WERI-Rb-1 (cell line): ENCODE data around the gene LPP.
A peak's percentile ranks its signal among the peaks of the same experiment; 100 is the strongest.

ENCODE experiments used
- DNase-seq: peaks from one replicate; pipeline ENCODE4 v3.0.0-alpha.2; 2020
- H3K27ac ChIP-seq: fragments of 250-450 bp; sonication (Bioruptor Pico); 2 replicates; pipeline ENCODE4 v1.5.1; 2020; ENCODE audit warnings: mild to moderate bottlenecking, moderate library complexity
- H3K27me3 ChIP-seq: fragments of 250-450 bp; sonication (Bioruptor Pico); 2 replicates; pipeline ENCODE4 v1.5.1; 2021; ENCODE audit warnings: mild to moderate bottlenecking, low read depth, moderate library complexity; ENCODE audit not compliant: insufficient read depth, severe bottlenecking
- H3K36me3 ChIP-seq: fragments of 250-450 bp; sonication (Bioruptor Pico); 2 replicates; pipeline ENCODE4 v1.5.1; 2020; ENCODE audit warnings: mild to moderate bottlenecking, moderate library complexity
- H3K4me3 ChIP-seq: 2 replicates; pipeline ENCODE4 v1.5.1; 2011; ENCODE audit warnings: low read depth, mild to moderate bottlenecking, control low read depth, low read length
- H3K9me3 ChIP-seq: fragments of 250-450 bp; sonication (Bioruptor Pico); 2 replicates; pipeline ENCODE4 v1.5.1; 2021; ENCODE audit warnings: mild to moderate bottlenecking, moderate library complexity; ENCODE audit not compliant: severe bottlenecking
- TF ChIP-seq, protein P1 (sequence below): IDR thresholded peaks from 2 replicates; pipeline ENCODE4 v1.5.1; 2011; ENCODE audit warnings: low read depth, mild to moderate bottlenecking, control low read depth, inconsistent platforms, low read length

Gene LPP

DNA sequence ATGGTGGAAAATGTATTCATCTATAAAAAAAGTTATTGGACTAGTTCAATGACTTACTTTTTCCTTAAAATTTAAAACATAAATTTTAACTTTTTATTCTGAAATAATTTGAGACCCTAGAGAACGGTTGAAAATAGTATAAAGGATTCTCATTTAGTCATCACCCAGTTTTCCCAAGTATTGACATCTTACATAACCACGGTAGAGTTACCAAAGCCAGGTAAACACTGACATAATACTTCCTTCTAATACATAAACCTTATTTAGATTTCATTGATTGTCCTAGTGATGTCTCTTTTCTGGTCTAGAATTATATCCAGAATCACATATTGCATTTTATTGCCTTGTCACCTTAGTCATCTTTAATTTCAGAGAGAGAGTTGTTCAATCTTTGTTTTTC lies 319.1 kb downstream of the LPP start:
- Histone ChIP-seq H3K27me3 (no peaks in the 10 kb centered on the region), H3K4me3 (no peak overlapping the region), H3K27ac (no peak overlapping the region)

DNA sequence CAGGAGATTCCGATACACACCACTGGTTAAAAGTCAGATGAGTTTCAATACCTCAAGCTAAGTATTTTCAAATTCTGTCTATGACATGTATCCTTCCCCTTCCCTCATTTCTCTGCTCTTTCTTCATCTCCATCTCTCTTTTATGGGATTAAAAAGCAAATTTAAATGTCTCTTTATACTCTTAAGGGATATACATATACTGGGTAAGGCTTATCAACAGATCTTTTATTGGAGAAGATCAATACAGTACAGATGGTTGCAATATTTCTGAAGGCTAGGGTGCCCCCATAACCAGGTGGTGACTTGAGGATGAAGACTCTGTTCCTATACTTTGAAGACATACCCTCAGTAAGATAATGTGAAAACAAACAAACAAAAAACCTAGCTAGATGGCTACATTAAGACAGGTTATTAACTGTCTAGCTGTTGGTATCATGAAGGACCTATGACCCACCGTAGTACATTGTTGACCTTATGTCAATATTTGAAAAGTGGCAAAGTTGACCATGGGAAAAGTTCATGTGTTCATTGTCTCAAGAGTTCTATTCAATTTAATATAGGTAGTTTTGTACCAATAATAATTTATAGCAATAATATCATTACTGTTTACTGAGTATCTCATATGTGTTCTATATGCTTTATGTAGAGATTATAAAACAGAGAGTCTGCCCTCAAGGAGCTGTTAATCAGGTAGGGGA lies 319.8 kb downstream of the LPP start:
- DNase-seq = no peak
- H3K27me3 ChIP-seq = no peaks in the 10 kb centered on the region
- no peaks in the 10 kb centered on the region for H3K9me3 ChIP-seq
- H3K36me3 ChIP-seq = no peaks in the 10 kb centered on the region
- H3K27ac ChIP-seq = no peak overlapping the region
- TF ChIP-seq, protein P1, sequence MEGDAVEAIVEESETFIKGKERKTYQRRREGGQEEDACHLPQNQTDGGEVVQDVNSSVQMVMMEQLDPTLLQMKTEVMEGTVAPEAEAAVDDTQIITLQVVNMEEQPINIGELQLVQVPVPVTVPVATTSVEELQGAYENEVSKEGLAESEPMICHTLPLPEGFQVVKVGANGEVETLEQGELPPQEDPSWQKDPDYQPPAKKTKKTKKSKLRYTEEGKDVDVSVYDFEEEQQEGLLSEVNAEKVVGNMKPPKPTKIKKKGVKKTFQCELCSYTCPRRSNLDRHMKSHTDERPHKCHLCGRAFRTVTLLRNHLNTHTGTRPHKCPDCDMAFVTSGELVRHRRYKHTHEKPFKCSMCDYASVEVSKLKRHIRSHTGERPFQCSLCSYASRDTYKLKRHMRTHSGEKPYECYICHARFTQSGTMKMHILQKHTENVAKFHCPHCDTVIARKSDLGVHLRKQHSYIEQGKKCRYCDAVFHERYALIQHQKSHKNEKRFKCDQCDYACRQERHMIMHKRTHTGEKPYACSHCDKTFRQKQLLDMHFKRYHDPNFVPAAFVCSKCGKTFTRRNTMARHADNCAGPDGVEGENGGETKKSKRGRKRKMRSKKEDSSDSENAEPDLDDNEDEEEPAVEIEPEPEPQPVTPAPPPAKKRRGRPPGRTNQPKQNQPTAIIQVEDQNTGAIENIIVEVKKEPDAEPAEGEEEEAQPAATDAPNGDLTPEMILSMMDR = no peak
- no peak overlapping the region for H3K4me3 ChIP-seq

More for the DNA sequence above, 319.1 kb downstream of the LPP start:
- DNase-seq = no peak
- Histone ChIP-seq H3K36me3 (no peaks in the 10 kb centered on the region), H3K9me3 (no peaks in the 10 kb centered on the region)
- TF ChIP-seq, protein P1 = no peak

DNA sequence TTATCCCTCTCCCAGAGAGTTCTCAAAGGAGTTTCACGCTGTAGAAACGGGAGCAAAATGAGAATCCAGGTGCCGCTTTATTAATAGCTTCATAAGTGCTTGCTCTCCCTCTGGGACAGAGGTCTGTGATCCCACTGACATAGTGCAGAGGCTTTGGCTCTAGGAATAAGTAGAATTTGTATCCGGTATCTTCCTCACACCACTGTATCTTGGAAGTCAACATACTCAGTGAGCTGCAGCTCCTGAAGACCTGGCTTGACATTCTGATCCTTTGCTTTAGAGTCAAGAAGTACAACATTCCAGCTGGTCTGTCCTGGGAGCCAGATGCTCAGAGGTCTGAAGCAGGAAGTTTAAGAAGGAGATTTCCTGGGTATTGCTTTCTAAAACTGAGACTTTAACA lies 323.0 kb downstream of the LPP start:
- TF ChIP-seq, protein P1 = no peak
- no peaks in the 10 kb centered on the region for H3K27me3 ChIP-seq
- H3K27ac ChIP-seq = no peak overlapping the region
- H3K9me3 ChIP-seq = no peaks in the 10 kb centered on the region
- DNase-seq = peak; percentile 59
- H3K4me3 ChIP-seq = no peak overlapping the region
- no peaks in the 10 kb centered on the region for H3K36me3 ChIP-seq

DNA sequence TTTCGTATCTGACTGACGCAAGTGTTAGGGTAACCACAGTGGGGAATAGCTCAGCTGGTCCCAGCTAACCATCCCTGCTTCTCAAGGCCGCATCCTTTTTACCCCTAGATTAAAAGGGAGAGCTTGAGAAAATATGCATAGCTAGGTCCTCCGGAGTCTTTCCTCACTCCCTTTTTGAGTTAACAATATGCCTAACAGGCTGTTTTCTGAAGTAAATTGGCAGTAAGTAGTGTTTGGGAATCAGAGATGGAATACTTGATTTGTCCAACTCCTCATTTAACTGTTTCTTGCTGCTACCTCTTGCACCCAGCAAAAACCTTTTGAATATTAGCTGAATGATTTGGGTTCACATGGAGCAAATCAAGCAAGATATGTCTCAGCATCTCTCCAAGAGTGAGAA lies 326.1 kb downstream of the LPP start:
- no peak overlapping the region for H3K4me3 ChIP-seq
- TF ChIP-seq, protein P1 = no peak
- H3K36me3 ChIP-seq = no peaks in the 10 kb centered on the region
- H3K9me3 ChIP-seq = no peaks in the 10 kb centered on the region
- H3K27ac ChIP-seq = no peak overlapping the region
- DNase-seq = no peak
- H3K27me3 ChIP-seq = no peaks in the 10 kb centered on the region

DNA sequence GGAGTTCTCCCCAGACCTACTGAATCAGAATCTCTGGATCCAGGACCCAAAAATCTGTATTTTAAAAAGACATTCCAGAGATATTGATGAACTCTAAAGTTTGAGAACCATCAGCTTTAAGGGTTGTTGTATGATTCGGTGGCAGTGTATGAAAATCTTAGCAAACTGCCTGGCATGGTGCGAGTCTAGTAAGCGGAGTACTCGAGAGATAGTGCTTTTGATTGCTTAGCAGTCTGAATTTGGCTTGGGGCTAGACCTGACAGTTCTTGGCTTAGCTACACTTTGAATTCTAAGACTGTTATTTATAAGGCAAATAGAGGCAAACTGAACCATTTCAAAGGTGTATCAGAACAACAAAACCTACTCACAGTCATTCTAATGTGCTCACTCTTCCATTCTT lies 329.0 kb downstream of the LPP start:
- Histone ChIP-seq H3K9me3 (no peaks in the 10 kb centered on the region), H3K27me3 (no peaks in the 10 kb centered on the region), H3K36me3 (no peaks in the 10 kb centered on the region), H3K27ac (no peak overlapping the region), H3K4me3 (no peak overlapping the region)
- TF ChIP-seq, protein P1 = no peak
- DNase-seq = no peak

DNA sequence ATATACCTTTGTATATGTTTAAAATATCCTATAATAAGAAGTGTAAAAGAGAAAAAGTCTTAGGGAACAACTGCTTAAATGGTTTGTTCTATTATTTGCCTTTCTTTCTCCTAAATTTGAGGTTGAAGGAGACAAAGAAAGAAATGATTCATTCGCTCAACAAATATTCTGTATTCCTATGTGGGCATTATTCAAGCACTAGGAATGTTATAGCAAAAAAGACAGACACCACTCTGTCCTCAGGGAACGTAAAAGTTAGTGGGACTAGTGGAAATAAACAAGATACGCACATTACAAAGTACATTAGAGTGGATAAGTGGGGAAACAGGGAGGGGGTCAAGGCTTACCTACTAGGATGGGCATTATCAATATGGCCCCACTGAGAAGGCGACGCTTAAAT lies 332.2 kb downstream of the LPP start:
- H3K27me3 ChIP-seq = no peaks in the 10 kb centered on the region
- no peak overlapping the region for H3K27ac ChIP-seq
- TF ChIP-seq, protein P1 = no peak
- H3K4me3 ChIP-seq = no peak overlapping the region
- no peaks in the 10 kb centered on the region for H3K9me3 ChIP-seq
- no peak for DNase-seq
- H3K36me3 ChIP-seq = no peaks in the 10 kb centered on the region
